ENCODE measurements around the gene DST. TPM values are rescaled to one million over a fixed set of nuclear protein-coding genes. Genes with fewer than 3 reads are reported as not detected.

DST gene
- total and polyA plus RNA-seq, 2 of the 8 experiments (the other 6 are each of a cell fraction or from before 2014, with no cell fraction given) = 49.4 to 116 TPM

GRCh38 chr6:56408976-56409375 is 233.7 kb downstream of the DST start:
- Histone ChIP-seq H3K27me3 (replicated peaks in 1 of 4; ENCODE audit: control insufficient read depth in 3 of 4, extremely low read depth in 1 of 4, insufficient read depth in 3 of 4, low read length in 3 of 4) (no peaks in the 10 kb centered on the region), H3K9ac (replicated peaks in 1 of 4; ENCODE audit: extremely low read depth in 1 of 4, low read depth in 3 of 4, low read length in 3 of 4) (no peak overlapping the region), H3K4me1 (replicated peaks in 1 of 4; ENCODE audit: control insufficient read depth in 3 of 4, insufficient read depth in 4 of 4, low read length in 3 of 4) (no peaks in the 10 kb centered on the region), H3K9me3 (ENCODE audit: insufficient read depth in 2 of 2, low read depth in 1 of 2, low read length in 1 of 2) (no peaks in the 10 kb centered on the region), H2BK120ac (replicated peaks; ENCODE audit: low read depth, low read length) (no peak overlapping the region), H4K5ac (ENCODE audit: insufficient read length, low read depth, low read length) (no peak overlapping the region), H3K4me3 (ENCODE audit: extremely low read depth in 1 of 4, insufficient read depth in 2 of 4, low read depth in 3 of 4, low read length in 4 of 4) (no peak overlapping the region), H3K27ac (ENCODE audit: low read depth, low read length) (no peak overlapping the region), H2AFZ (ENCODE audit: low read length) (no peak overlapping the region), H3K4me2 (ENCODE audit: insufficient read depth in 1 of 2, low read depth in 2 of 2, low read length in 2 of 2) (no peak overlapping the region), H3K23me2 (ENCODE audit: low read depth, low read length) (no peaks in the 10 kb centered on the region), H3K79me1 (ENCODE audit: low read depth, low read length) (no peaks in the 10 kb centered on the region), H3K23ac (ENCODE audit: insufficient read length) (no peak overlapping the region), H2BK12ac (ENCODE audit: low read depth, low read length) (no peak overlapping the region), H2BK15ac (ENCODE audit: low read length) (no peak overlapping the region), H2BK20ac (ENCODE audit: low read length) (no peak overlapping the region), H3K4ac (replicated peaks; ENCODE audit: insufficient read length, low read depth, low read length) (no peak overlapping the region), H2AK5ac (ENCODE audit: low read depth, low read length) (no peak overlapping the region), H2BK5ac (ENCODE audit: low read depth, low read length) (no peak overlapping the region), H3K79me2 (ENCODE audit: control insufficient read depth in 1 of 2, insufficient read depth in 2 of 2, low read length in 2 of 2) (no peaks in the 10 kb centered on the region), H3K14ac (ENCODE audit: insufficient read length) (no peak overlapping the region), H4K20me1 (replicated peaks in 1 of 2; ENCODE audit: control insufficient read depth in 1 of 2, insufficient read depth in 2 of 2, low read length in 2 of 2) (no peaks in the 10 kb centered on the region), H3K36me3 (ENCODE audit: control insufficient read depth in 2 of 4, insufficient read depth in 4 of 4, low read length in 3 of 4) (no peaks in the 10 kb centered on the region), H4K91ac (replicated peaks; ENCODE audit: insufficient read length, low read length) (no peak overlapping the region), H4K8ac (ENCODE audit: extremely low read depth, insufficient read depth, low read length) (no peak overlapping the region), H3K56ac (replicated peaks; ENCODE audit: insufficient read length, low read depth, low read length) (no peak overlapping the region), H3K18ac (ENCODE audit: extremely low read depth, low read length) (no peak overlapping the region)
- ChIA-PET POLR2A (ENCODE audit: partially characterized antibody) (no interaction called here), CTCF (ENCODE audit: partially characterized antibody) (interaction anchor here (1.6 kb wide), 1 partner anchor 186 kb away, joined by 4 read pairs; no protein-coding TSS in a partner anchor)
- no peak for DNase-seq (ENCODE audit: low read depth in 1 of 2, low spot score in 2 of 2)
- no peak for FAIRE-seq
- TF ChIP-seq KDM1A (IDR thresholded peaks at IDR 0.05; ENCODE audit: borderline replicate concordance, low read length) (no peak), SIRT6 (IDR thresholded peaks at IDR 0.05; ENCODE audit: low read length) (no peak), POLR2AphosphoS5 (IDR thresholded peaks at IDR 0.05; ENCODE audit: low read depth, low read length) (no peak), ASH2L (IDR thresholded peaks at IDR 0.05; ENCODE audit: low read length) (no peak), BRCA1 (IDR thresholded peaks at IDR 0.05; ENCODE audit: low read depth, low read length) (no peak), RAD21 (IDR thresholded peaks at IDR 0.05 in 1 of 2, conservative IDR thresholded peaks at IDR 0.05 in 1 of 2; ENCODE audit: low read depth in 2 of 2, low read length in 2 of 2) (no peak), CBX8 (IDR thresholded peaks at IDR 0.05; ENCODE audit: borderline replicate concordance, low read depth, low read length) (no peak), E2F6 (IDR thresholded peaks at IDR 0.05) (no peak), EZH2 (IDR thresholded peaks at IDR 0.05; ENCODE audit: low read depth, low read length, severe bottlenecking) (no peak)
